ENCODE data around the gene EVA1A.
"Not testable (repeated sequence)": the region's sequence is repeated elsewhere in the genome, so short reads cannot be mapped to it uniquely, and the experiment has no call there.

EVA1A gene

DNA sequence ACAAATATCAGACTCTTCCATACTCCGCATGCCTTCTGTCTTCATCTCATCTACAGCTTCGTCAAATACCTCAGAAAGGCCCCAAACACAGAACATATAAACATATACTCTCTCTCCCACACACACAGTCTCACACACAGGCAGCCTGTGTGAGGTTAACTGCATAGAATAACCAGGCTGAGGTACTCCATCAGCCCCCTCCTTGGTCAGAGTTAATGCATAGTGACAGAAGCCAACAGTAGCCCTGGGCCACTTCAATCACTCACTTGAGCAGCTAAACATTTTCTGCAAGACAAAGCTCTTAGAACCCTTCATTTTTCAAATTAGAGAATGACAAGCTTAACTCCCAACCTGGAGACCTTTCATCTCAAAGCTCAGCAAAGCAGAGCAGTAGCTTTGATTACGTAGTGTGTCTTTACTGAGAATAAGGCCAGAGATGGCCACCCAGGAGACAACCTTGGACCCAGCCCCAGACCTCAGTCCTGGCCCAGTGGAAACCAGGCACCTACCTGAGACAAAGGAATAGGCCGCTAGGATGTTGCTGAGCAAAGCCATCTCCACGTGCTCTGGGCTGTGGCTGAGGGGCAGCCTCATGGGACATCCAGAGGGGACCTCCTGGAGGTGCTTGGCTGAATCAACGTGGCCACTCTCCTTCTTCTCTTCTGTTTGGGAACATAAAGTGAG is 43.0 kb downstream of the EVA1A start:
- DNase-seq (ENCODE audit: low read depth in 2 of 2): no peak

DNA sequence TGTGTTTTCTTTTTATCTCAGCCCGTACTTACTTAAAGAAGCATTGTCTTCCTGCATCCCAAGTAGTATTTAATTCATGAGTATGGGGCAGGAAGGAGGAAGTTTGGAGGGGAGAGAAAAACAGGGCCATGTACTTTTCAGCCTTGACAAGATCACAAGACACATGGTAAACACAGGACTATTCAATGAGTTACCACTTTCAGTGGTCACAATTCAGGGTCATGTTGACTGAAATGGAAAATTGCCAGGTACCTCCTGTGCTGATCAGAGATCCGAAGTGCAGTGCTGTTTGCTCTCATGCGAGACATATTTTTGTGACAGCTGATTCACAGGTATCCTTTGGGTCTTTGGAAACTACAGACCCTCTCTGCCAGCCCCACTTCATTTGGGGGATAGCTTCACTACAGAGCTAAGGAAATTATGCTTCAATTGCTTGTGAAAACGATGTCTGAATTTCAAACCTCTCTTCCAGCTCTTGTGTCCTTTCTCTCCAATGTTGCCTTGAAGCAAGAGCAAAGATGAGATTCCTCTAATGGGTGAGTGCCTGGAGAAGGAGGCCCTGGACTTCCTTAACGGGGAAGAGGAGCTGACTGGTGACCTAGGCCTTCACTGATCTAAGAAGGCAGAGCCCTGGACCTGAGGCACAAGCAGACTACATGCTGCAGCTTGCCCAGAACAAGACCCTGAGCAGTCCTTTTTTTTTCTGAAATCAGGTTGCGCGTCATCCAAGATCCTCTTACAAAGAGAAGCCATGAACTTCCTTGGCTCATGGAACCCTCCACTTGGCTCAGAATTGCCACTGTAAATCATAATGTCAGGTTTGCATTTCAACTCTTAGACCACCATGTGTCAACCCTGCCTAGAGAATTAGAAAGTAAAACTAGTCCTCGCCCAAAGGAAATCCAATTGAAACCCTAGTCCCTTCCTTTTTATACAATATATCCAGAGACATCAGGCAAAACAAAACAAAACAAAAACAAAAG is 44.1 kb downstream of the EVA1A start:
- DNase-seq (ENCODE audit: low read depth in 2 of 2): no peak

DNA sequence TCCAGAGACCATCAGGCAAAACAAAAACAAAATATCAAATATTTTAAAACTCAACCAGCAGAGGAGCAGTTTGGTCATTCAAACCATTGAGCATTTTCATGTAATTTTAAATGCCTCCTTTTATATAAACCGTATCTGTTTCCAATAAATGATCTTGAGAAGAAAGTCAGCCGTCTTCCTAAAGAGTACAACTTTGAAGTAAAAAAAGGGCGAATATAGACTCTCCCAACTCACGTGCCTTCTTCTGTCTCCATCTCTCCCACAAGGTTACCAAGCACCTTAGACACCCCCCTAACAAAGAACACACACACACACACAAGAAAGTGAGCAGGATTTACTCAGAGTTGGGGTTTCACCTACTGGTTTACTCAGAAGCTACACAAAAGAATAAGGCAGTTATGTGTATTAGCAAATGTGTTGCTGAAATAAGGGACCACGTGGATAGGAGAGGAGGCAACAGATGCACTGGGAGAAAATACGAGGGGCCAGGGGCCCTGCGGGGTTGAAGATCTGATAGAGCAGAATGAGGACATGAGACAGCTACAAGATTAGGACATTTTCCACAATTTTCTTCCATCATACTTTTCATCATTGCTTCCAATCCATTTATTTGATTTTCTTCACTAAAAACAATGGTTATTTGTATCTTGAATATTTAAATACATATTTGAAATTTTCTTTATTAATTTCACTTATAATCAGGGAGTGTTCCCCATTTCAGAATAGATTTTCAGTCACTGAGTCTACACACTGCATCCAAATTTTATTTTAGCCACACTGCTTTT is 45.0 kb downstream of the EVA1A start:
- no peak for DNase-seq (ENCODE audit: low read depth in 2 of 2)

DNA sequence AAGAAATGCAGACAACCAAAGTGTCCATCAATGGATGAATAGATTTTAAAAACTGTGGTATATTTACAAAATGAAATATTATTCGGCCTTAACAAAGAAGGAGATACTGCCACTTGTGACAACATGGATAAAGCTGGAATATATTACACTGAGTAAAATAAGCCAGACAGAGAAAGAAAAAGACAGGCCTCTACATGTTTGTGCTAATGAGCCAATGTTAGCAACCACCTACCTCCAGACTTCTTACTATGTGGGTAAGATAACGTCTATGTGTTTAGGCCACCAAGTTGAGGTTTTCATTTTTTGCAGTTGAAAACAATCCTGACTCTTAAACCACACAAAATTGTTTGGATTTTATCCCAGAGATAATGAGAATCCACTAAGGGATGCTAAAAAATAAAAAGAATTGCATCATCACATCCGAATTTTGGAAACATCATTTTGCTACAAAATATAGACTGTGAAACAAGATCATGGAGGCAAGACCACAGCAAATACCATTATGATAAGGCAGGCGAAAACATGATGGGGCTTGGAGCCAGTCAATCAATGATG is 47.0 kb downstream of the EVA1A start:
- no peak for DNase-seq (ENCODE audit: low read depth in 2 of 2)

DNA sequence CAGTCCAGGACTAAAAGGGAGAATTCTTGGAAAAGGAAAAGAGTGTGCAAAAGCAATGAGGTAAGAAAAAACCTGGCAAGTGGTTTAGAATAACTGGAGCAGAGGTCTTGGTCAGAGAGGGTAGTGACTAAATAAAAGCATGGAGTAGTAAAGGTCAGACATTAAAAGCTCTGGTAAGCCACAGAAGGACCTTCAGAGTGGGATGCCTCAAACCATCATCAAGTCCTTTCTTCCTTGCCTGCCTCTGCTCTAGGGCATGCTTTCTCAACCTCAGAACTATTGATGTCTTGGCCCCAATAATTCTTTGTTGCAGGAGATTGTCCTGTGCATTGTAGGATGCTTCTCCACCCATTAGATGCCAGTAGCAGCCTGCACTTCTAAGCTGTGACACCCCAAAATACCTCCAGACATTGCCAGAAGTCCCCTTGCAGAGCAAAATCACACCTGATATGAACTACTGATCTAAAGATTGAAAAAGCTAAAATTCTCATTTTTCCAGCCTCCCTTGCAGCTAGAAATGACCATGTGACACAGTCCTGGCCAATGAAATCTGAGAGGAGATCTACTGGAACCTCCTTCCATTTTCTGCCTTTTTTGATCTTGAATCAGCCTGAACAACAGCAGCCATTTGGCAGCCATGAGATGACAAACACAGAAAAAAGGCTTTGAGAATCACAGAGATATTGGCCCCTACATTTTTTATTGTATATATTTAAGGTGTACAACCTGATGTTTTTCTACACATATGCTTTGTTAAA is 48.1 kb downstream of the EVA1A start:
- no peak for DNase-seq (ENCODE audit: low read depth in 2 of 2)

DNA sequence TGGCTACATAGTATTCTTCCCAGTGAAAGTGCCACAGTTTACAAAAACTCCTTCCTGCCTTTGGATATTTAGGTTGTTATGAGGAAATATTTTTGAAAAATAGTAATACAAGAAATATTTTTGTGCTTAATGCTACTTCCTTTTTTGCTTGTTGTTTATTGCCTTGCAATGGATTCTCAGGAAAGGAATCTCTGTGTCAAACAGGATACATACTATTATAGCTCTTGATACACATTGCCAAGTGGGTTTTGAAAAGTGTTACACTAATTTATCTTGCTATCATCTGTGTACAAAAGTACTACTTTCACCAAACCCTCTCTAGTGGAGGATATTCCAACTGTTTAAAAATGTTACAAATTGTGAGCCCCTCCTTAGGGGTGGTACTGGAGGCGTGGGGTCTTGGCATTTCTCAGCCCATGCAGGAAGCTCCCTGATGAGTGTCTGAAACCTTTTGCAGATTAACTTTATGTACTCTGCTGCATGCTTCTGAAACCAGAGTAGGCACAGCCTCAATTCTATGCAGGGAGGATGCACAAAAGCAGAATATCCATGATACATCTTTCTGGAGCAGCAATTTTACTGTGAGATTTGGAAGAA is 54.5 kb downstream of the EVA1A start:
- DNase-seq (ENCODE audit: low read depth in 2 of 2): no peak

DNA sequence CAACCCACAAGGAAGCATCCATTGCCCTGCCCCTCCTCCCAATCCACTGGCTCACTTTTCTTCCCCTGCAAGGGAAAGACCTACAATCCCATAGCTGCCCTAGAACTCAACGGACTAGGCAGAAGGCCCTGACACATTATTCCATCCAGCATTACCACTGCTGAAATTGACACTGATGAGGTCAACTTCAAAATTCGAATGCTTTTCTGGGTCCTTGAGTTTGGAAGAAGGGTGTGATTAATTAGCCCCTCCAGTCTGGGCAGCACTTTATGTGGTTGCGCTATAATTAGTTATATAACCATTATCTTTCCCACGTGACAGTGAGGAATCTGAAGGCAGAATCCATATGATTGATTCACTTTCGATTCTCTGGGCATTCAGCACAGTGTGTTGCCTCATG is 55.7 kb downstream of the EVA1A start:
- DNase-seq (ENCODE audit: low read depth in 2 of 2): no peak

DNA sequence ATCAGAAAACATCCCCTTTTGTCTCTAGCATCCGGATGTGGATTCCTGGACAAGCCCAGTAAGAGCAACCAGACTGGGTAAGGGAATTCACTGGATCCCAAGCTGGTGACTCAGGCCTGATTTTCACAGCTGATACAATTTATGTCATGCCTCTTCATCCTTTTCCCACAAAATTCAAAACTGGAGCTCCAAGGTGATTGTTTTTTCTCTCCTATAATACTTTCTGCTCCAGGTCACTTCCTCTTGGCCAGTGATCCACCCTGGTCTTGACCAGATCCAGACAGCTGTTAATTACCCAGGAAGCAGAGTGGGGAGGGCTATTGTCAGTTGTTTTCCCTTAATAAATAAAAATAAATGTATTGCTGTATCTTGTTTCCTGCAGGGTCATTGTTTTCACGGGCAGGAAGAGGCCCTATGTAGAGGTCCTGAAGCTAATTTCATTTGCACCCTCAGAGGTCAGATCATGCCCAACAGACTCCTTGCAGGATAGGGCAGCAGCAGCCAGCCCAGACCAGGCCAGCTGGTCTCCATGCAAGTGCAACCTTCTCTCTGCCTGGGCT is 57.6 kb downstream of the EVA1A start:
- no peak for DNase-seq (ENCODE audit: low read depth in 2 of 2)

DNA sequence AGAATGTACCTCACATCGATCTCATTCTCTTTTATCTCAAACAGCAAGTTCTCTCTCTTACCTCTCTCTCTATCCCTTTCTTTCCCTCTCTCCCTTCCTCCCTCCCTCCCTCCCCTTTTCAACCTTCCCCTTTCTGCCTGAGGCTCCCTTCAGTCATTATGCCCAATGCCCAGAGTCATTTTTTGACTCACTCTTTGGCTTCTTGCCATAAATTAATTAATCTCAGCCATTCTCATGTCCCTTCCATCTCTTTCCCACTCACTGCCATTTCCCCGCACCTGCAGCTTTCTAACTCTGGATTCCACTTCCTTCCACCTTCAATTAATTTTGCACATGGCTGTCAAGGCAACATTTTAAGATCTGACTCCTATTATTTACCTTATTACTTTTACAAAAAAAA is 60.1 kb downstream of the EVA1A start:
- DNase-seq (ENCODE audit: low read depth in 2 of 2): no peak

DNA sequence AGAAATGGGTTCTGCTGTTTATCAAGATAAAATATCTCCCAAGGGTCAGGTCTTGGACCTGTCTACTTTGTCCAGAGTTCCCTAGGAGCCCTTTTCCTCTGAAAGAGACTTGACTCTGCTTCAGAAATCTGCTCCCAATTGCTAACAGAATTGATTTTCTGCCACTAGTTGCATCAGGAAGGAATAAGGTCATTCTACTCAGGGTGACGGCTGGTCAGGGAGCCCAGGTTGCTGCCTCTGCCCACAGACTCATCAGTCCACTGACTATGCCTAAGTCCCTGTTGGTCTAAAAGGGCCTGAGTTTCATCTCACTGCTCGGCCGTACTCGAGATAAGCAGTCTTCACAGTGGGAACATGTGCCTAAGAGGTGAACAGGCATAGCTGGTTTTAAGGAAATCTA is 61.2 kb downstream of the EVA1A start:
- DNase-seq (ENCODE audit: low read depth in 2 of 2): no peak

DNA sequence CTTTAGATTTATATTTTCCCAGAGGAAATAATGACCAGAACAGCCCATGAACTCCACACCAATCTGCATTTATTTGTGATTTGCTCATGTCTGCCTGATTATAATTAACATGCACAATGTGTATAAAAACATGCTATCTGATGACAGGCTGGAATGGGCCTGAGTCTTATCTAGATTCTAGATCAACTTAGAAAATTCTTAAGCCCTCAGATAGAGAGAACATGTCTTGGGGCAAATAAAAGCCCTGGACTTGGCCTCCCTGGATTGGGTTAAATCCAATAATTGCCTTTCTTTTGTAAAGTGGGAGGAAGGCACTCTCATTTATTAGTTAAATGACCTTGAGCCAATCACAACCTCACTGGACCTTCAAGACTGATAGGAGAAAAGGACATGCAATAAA is 61.8 kb downstream of the EVA1A start:
- no peak for DNase-seq (ENCODE audit: low read depth in 2 of 2)

DNA sequence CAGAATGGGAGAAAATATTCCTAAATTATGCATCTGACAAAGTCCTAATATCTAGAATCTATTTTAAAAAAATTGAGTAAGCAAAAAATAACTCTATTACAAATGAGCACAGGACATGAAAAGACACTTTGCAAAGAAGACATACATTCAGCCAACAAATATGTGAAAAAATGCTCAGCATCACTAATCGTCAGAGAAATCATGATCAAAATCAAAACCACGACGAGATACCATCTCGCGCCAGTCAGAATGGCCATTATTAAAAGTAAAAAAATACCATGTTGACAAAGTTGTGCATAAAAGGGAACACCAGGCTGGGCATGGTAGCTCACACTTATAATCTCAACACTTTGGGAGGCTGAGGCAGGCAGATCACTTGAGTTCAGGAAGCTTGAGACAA is 63.5 kb downstream of the EVA1A start:
- DNase-seq (ENCODE audit: low read depth in 2 of 2): no peak

DNA sequence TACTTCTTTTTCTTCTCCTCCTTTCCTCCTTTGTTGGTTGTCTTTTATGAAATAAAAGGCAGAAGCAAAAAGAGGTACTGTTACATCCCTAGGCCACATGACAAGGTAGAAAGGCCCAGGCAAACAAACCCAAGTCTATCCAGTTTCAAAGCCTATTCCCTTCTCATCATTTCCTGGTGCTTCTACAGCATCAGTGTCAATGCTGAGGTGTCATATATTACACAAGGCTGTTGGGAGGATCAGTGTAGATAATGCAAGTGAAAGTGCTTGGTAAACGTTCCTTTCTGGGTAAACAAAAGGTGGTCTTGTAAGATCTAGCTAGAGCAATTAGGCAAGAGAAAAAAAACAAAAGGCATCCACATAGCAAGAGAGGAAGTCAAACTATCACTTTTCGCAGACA is 64.9 kb downstream of the EVA1A start:
- DNase-seq (ENCODE audit: low read depth in 2 of 2): no peak

DNA sequence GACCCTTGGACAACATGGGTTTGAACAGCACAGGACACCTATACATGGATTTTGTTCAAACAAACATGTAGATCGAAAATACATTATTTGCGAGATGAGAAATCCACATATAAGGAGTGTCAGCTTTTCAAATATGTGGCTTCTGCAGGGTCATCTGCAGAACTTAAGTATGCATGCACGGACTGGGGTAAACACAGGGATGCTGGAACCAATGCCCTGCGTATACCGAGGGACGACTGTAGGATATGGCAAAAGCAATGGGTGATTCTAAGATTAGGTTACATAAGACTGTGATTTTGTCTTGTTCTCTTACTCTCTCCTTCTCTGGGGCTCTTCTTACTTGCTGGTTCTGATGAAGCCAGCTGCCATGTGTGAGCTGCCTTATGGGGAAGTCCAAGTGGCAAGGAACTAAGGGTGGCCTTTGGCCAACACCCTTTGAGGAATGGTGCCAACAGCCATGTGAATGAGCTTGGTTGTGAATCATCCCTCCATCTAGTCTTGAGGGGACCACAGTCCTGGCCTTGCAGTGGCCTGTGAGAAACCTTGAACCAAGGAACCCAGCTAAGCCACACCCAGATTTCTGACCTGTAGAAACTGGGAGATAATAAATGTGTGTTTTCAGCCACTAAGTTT is 66.5 kb downstream of the EVA1A start:
- DNase-seq (ENCODE audit: low read depth in 2 of 2): no peak

DNA sequence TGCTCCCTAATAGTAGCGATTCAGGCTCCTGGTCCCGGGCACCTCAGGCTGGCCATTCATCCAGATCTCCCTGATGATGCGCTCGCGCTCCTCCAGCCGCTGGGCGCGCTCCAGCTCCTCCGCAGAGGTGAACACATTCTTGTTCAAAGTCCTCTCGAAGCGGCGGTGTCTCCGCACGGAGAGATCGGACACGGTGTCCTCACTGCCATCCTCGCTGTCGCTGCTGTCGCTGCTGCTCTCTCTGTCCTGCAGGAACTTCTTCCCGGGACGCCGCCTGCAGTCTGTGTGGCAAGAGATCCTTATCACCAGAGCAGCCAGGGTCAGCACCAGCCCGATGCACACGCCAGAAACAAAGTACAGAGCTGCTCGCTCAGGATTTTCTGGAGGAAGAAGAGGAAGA is 67.5 kb downstream of the EVA1A start:
- DNase-seq (ENCODE audit: low read depth in 2 of 2): no peak

DNA sequence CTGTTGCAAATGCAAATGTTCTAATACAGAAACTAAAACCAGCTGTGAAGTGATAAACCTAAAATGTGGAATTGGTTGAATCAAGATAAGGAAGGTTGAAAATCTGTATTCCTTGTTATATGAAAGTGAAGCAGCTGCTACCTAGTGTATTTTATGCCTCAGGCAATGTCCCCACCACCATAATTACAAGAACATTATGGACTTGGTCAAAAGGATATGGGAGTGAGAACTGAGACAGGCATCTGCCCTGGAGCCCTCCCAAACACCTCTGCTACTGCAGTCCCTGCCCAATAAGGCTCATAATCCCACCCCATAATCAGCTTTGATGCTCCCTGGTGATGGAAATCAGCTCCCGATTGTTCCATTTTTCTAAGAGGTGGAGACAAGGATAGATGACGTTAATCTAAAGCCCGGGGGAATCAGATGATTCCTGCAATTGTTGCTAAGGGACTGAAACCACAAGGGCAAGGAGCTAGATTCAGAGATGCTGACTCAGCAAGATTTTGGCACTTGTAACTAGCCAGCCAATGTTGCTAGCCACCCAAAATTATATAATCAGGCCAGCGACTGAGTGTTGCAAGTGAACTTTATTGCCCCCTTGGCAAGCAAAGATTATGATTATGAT is 69.5 kb downstream of the EVA1A start:
- DNase-seq (ENCODE audit: low read depth in 2 of 2): no peak

DNA sequence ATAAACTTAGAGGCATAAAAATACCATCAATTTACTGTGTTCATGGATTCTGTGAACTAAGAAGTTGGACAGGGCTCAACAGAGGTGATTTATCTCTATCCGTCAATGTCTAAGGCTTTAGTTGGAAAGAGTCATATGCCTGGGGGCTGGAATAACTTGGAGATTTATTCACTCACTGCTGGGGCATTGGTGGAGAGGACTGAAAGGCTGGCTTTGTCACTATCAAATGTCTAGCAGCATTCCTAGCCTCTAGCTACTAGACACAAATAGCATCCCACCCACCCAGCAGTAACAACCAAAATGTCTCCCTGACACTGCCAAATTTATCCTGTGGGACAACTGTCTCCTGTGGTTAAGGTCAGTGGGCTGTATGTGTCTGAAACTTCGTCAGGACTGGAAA is 71.0 kb downstream of the EVA1A start:
- no peak for DNase-seq (ENCODE audit: low read depth in 2 of 2)

DNA sequence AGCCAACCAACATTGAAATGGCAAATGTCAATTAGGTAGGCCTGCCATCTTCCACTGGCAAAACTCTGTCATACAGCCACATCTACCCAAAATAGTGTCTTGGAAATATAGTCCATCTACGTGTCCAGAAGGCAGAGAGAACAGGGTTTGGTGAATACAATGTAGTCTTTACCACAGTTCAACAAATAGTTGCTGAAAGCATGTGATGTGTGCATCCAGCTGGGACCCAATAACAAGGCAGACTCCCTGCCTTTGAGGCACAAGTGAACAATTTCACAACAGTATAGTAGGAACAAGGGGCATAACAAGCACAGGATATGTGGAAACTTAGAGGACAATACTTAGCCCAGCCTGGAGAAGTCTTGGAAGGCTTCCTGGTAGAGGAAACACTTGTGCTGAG is 72.6 kb downstream of the EVA1A start:
- DNase-seq (ENCODE audit: low read depth in 2 of 2): no peak

DNA sequence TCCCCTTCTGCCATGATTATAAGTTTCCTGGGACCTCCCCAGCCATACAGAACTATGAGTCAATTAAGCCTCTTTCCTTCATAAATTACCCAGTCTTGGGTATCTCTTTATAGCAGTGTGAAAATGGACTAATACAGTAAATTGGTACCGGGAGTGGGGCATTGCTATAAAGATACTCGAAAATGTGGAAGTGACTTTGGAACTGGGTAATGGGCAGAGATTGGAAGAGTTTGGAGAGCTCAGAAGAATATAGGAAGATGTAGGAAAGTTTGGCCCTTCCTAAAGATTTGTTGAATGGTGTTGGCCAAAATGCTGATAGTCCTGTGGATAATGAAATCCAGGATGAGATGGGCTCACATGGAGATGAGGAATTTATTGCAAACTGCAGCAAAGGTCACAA is 74.0 kb downstream of the EVA1A start:
- DNase-seq (ENCODE audit: low read depth in 2 of 2): not testable (repeated sequence)

DNA sequence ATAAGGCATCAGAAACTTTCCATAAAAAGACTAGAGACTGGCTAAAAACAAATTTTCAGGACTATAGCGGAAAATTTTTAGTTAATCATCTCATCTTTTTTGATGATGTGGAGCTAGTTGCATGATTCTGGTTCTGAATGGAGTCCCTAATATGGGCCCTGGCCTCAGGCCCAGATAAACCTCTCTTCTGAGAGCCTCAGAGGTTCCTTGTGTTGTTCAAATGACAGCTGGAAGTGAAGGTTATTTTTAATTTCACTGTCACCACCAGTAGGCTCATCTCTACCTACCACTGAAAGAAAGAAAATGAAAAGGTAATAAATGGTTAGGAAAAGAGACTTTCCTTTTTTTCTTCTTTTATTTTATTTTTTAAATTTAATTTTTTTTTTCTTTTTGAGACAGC is 75.9 kb downstream of the EVA1A start:
- no peak for DNase-seq (ENCODE audit: low read depth in 2 of 2)
